ENCODE results near the gene ATXN8OS. TPM values are rescaled to one million over a fixed set of nuclear protein-coding genes. Genes with fewer than 3 reads are reported as not detected.

The ATXN8OS gene
- not detected in 3 replicates for total RNA-seq
- long read RNA-seq = 0 reads

- no peak for TF ChIP-seq CTCF (IDR thresholded peaks at IDR 0.05)
- Mint-ChIP-seq H3K4me1 (ENCODE audit: low read depth) (peaks cover 10% of the 10 kb centered on the region), H3K27me3 (ENCODE audit: low read depth) (peaks cover 25% of the 10 kb centered on the region), H3K4me3 (ENCODE audit: unreplicated experiment) (peak within 1 kb of the TSS; percentile 62), H3K27ac (ENCODE audit: unreplicated experiment) (no peak within 1 kb of the TSS), H3K36me3 (ENCODE audit: low read depth) (no peaks in the 10 kb centered on the region), H3K9me3 (ENCODE audit: low read depth) (no peaks in the 10 kb centered on the region)
- DNase-seq (ENCODE audit: low spot score) = peak; percentile 87
Observed at GRCh38 chr13:70107498-70108281, at the start of gene ATXN8OS. ATXN8OS (plus strand) TSS chr13:70107826.

GRCh38 chr13:70080012-70080411 is 27.6 kb upstream of the ATXN8OS start:
- H3K27ac Mint-ChIP-seq (ENCODE audit: unreplicated experiment) = no peak overlapping the region
- DNase-seq (ENCODE audit: low spot score) = no peak
- H3K27me3 Mint-ChIP-seq (ENCODE audit: low read depth) = no peaks in the 10 kb centered on the region
- H3K4me3 Mint-ChIP-seq (ENCODE audit: unreplicated experiment) = no peak overlapping the region
- H3K4me1 Mint-ChIP-seq (ENCODE audit: low read depth) = no peaks in the 10 kb centered on the region
- no peaks in the 10 kb centered on the region for H3K36me3 Mint-ChIP-seq (ENCODE audit: low read depth)
- no peak for TF ChIP-seq CTCF (IDR thresholded peaks at IDR 0.05)
- no peaks in the 10 kb centered on the region for H3K9me3 Mint-ChIP-seq (ENCODE audit: low read depth)

GRCh38 chr13:70087247-70087646 is 20.4 kb upstream of the ATXN8OS start:
- TF ChIP-seq CTCF (IDR thresholded peaks at IDR 0.05) = no peak
- Mint-ChIP-seq H3K4me3 (ENCODE audit: unreplicated experiment) (no peak overlapping the region), H3K4me1 (ENCODE audit: low read depth) (peaks cover 4% of the 10 kb centered on the region), H3K9me3 (ENCODE audit: low read depth) (no peaks in the 10 kb centered on the region), H3K36me3 (ENCODE audit: low read depth) (no peaks in the 10 kb centered on the region), H3K27ac (ENCODE audit: unreplicated experiment) (no peak overlapping the region), H3K27me3 (ENCODE audit: low read depth) (no peaks in the 10 kb centered on the region)
- DNase-seq (ENCODE audit: low spot score) = no peak

- Mint-ChIP-seq H3K27ac (ENCODE audit: unreplicated experiment) (no peak overlapping the region), H3K36me3 (ENCODE audit: low read depth) (no peaks in the 10 kb centered on the region), H3K4me1 (ENCODE audit: low read depth) (peaks cover 4% of the 10 kb centered on the region), H3K4me3 (ENCODE audit: unreplicated experiment) (no peak overlapping the region), H3K27me3 (ENCODE audit: low read depth) (no peaks in the 10 kb centered on the region), H3K9me3 (ENCODE audit: low read depth) (no peaks in the 10 kb centered on the region)
- TF ChIP-seq CTCF (IDR thresholded peaks at IDR 0.05) = no peak
- no peak for DNase-seq (ENCODE audit: low spot score)
Observed at GRCh38 chr13:70088926-70089325, 18.7 kb upstream of the ATXN8OS start.

- H3K9me3 Mint-ChIP-seq (ENCODE audit: low read depth) = no peaks in the 10 kb centered on the region
- peaks cover 4% of the 10 kb centered on the region for H3K4me1 Mint-ChIP-seq (ENCODE audit: low read depth)
- no peaks in the 10 kb centered on the region for H3K27me3 Mint-ChIP-seq (ENCODE audit: low read depth)
- H3K36me3 Mint-ChIP-seq (ENCODE audit: low read depth) = no peaks in the 10 kb centered on the region
- H3K4me3 Mint-ChIP-seq (ENCODE audit: unreplicated experiment) = no peak overlapping the region
- TF ChIP-seq CTCF (IDR thresholded peaks at IDR 0.05) = no peak
- DNase-seq (ENCODE audit: low spot score) = no peak
- H3K27ac Mint-ChIP-seq (ENCODE audit: unreplicated experiment) = no peak overlapping the region
Observed at GRCh38 chr13:70090036-70090723, 17.4 kb upstream of the ATXN8OS start.

Measured in chondrocyte (in vitro differentiated cells).